Measurements from ENCODE around the gene DENND5A. TPM values are rescaled to one million over a fixed set of nuclear protein-coding genes. Genes with fewer than 3 reads are reported as not detected.

The DENND5A gene
- total and polyA plus RNA-seq, 9 of the 15 experiments (the other 6 are each of a cell fraction or from before 2014, with no cell fraction given): 11.7 to 130 (median 46.3) TPM

GRCh38 chr11:9250139-9250582, 15.0 kb downstream of the DENND5A start (continued):
- TF ChIP-seq ATF2 (CRISPR knock-in tag; IDR thresholded peaks at IDR 0.05): no peak
- no peak for TF ChIP-seq HMGXB4 (CRISPR knock-in tag; IDR thresholded peaks at IDR 0.05)
- peak; percentile 29; the same call in 1 of the 2 replicates for TF ChIP-seq CBFA2T3 (IDR thresholded peaks at IDR 0.05)
- no peak for TF ChIP-seq E4F1 (CRISPR knock-in tag; IDR thresholded peaks at IDR 0.05; ENCODE audit: borderline replicate concordance)

- Histone ChIP-seq H4K20me1 (replicated peaks; ENCODE audit: control insufficient read depth, insufficient read depth, low read length) (no peaks in the 10 kb centered on the region), H3K4me2 (ENCODE audit: insufficient read depth, low read length) (no peak overlapping the region), H3K27me3 (ENCODE audit: control insufficient read depth in 2 of 2, insufficient read depth in 2 of 2, low read length in 2 of 2) (no peaks in the 10 kb centered on the region), H3K79me2 (ENCODE audit: control insufficient read depth, insufficient read depth, low read length) (peaks cover 68% of the 10 kb centered on the region), H3K4me1 (replicated peaks in 1 of 2; ENCODE audit: control insufficient read depth in 2 of 2, insufficient read depth in 2 of 2, low read length in 2 of 2) (peaks cover 8 to 15% of the 10 kb centered on the region in 2 experiments; a peak in 4 of 5 replicates), H2AFZ (ENCODE audit: low read depth, low read length) (no peak overlapping the region), H3K9me3 (replicated peaks; ENCODE audit: control insufficient read depth, insufficient read depth, low read depth, low read length) (no peaks in the 10 kb centered on the region), H3K27ac (ENCODE audit: extremely low read depth, low read depth, low read length) (no peak overlapping the region), H3K9me1 (ENCODE audit: control insufficient read depth, insufficient read depth, low read length) (no peaks in the 10 kb centered on the region), H3K9ac (ENCODE audit: insufficient read depth in 1 of 2, low read depth in 2 of 2, low read length in 2 of 2) (no peak overlapping the region), H3K4me3 (no peak overlapping the region), H3K36me3 (ENCODE audit: control insufficient read depth, insufficient read depth, low read length) (peaks cover 3% of the 10 kb centered on the region; the same call in 2 of the 3 replicates)
- no TSS peak for BruUV-seq (replicated peaks)
- CTCF ChIA-PET (ENCODE audit: low intra/inter-chr PET ratio): no interaction called here
- in situ Hi-C loops (cut with MboI): no loop called here
- no peak for ATAC-seq
- FAIRE-seq: no peak
- intact Hi-C loops (cut with micrococcal nuclease): no loop called here
- POLR2A ChIA-PET: no interaction called here
- TF ChIP-seq RBM25 (IDR thresholded peaks at IDR 0.05; ENCODE audit: low read depth, low read length, severe bottlenecking) (peak; percentile 20), CREB3L1 (IDR thresholded peaks at IDR 0.05; ENCODE audit: borderline replicate concordance, low read depth) (no peak), ZBTB1 (CRISPR knock-in tag; IDR thresholded peaks at IDR 0.05; ENCODE audit: borderline replicate concordance, low read depth) (no peak), HOXB6 (CRISPR knock-in tag; IDR thresholded peaks at IDR 0.05; ENCODE audit: borderline replicate concordance) (no peak), ZNF121 (CRISPR knock-in tag; conservative IDR thresholded peaks at IDR 0.05) (peak; percentile 56; the same call in 1 of the 2 replicates), CBX8 (IDR thresholded peaks at IDR 0.05; ENCODE audit: borderline replicate concordance, extremely low read depth, low read depth, low read length, poor library complexity, severe bottlenecking) (no peak), HINFP (tag; conservative IDR thresholded peaks at IDR 0.05; ENCODE audit: low read depth) (no peak)
- DNase-seq (ENCODE audit: extremely low read depth in 1 of 4, low spot score in 3 of 4): no peak
- WGBS (ENCODE audit: insufficient coverage, low coverage, missing lambda C conversion rate): 88% methylated on average over 7 of the region's 7 CpGs
Measured at GRCh38 chr11:9249252-9249651, 15.9 kb downstream of the DENND5A start.
